Muscle layer of duodenum (tissue), 2 donors: ENCODE data around the gene SALL1.

Experiments used
- H3K27ac ChIP-seq: one replicate; pipeline ENCODE4 v1.7.0; 2013; ENCODE audit warnings: mild to moderate bottlenecking, low read length
- H3K27me3 ChIP-seq: one replicate; pipeline ENCODE4 v1.7.0; 2013; ENCODE audit warnings: low read depth, mild to moderate bottlenecking, control low read depth, low read length
- H3K36me3 ChIP-seq, 2 donors: one replicate each; pipeline ENCODE4 v1.7.0; 2013; ENCODE audit warnings: low read length in 2 of 2, control low read depth in 1 of 2, mild to moderate bottlenecking in 1 of 2; ENCODE audit not compliant: insufficient read depth in 2 of 2, control insufficient read depth in 1 of 2
- H3K4me1 ChIP-seq, 2 donors: one replicate each; pipeline ENCODE4 v1.7.0; 2013; ENCODE audit warnings: low read length in 2 of 2, mild to moderate bottlenecking in 2 of 2, control low read depth in 1 of 2, moderate library complexity in 1 of 2; ENCODE audit not compliant: insufficient read depth in 2 of 2, control insufficient read depth in 1 of 2
- H3K4me3 ChIP-seq, 2 donors: one replicate each; pipeline ENCODE4 v1.7.0; 2013; ENCODE audit warnings: low read length in 2 of 2, low read depth in 1 of 2, mild to moderate bottlenecking in 1 of 2
- H3K9me3 ChIP-seq, 2 donors: one replicate each; pipeline ENCODE4 v1.7.0; 2013; ENCODE audit warnings: low read length in 2 of 2, control low read depth in 1 of 2, mild to moderate bottlenecking in 1 of 2; ENCODE audit not compliant: control insufficient read depth in 1 of 2
- donor health status: healthy.

SALL1 gene

GRCh38 chr16:51166541-51166940, 15.5 kb upstream of the SALL1 start:
- Histone ChIP-seq H3K9me3 (no peaks in the 10 kb centered on the region), H3K27me3 (no peaks in the 10 kb centered on the region), H3K27ac (no peak overlapping the region), H3K36me3 (no peaks in the 10 kb centered on the region), H3K4me1 (no peaks in the 10 kb centered on the region), H3K4me3 (no peak overlapping the region)

- no peak overlapping the region for H3K4me3 ChIP-seq
- no peak overlapping the region for H3K27ac ChIP-seq
- no peaks in the 10 kb centered on the region for H3K9me3 ChIP-seq
- H3K4me1 ChIP-seq: no peaks in the 10 kb centered on the region
- no peaks in the 10 kb centered on the region for H3K36me3 ChIP-seq
- H3K27me3 ChIP-seq: no peaks in the 10 kb centered on the region
Observed at GRCh38 chr16:51166091-51166490, 15.0 kb upstream of the SALL1 start.

- H3K27me3 ChIP-seq: no peaks in the 10 kb centered on the region
- H3K4me1 ChIP-seq: no peaks in the 10 kb centered on the region
- H3K36me3 ChIP-seq: no peaks in the 10 kb centered on the region
- H3K27ac ChIP-seq: no peak overlapping the region
- H3K9me3 ChIP-seq: no peaks in the 10 kb centered on the region
- H3K4me3 ChIP-seq: no peak overlapping the region
Observed at GRCh38 chr16:51165043-51165442, 14.0 kb upstream of the SALL1 start.

GRCh38 chr16:51164574-51164973, 13.5 kb upstream of the SALL1 start:
- Histone ChIP-seq H3K4me1 (no peaks in the 10 kb centered on the region), H3K9me3 (no peaks in the 10 kb centered on the region), H3K27ac (no peak overlapping the region), H3K4me3 (no peak overlapping the region), H3K27me3 (no peaks in the 10 kb centered on the region), H3K36me3 (no peaks in the 10 kb centered on the region)

GRCh38 chr16:51163894-51164566, 13.0 kb upstream of the SALL1 start:
- Histone ChIP-seq H3K27me3 (no peaks in the 10 kb centered on the region), H3K36me3 (no peaks in the 10 kb centered on the region), H3K27ac (no peak overlapping the region), H3K9me3 (no peaks in the 10 kb centered on the region), H3K4me3 (no peak overlapping the region), H3K4me1 (no peaks in the 10 kb centered on the region)

- Histone ChIP-seq H3K27ac (no peak overlapping the region), H3K36me3 (no peaks in the 10 kb centered on the region), H3K4me1 (no peaks in the 10 kb centered on the region)
Observed at GRCh38 chr16:51163366-51163765, 12.3 kb upstream of the SALL1 start.

GRCh38 chr16:51161440-51162195, 10.5 kb upstream of the SALL1 start:
- H3K27me3 ChIP-seq: peaks cover 14% of the 10 kb centered on the region
- H3K4me3 ChIP-seq: no peak overlapping the region
- H3K36me3 ChIP-seq: no peaks in the 10 kb centered on the region
- no peaks in the 10 kb centered on the region for H3K9me3 ChIP-seq
- no peak overlapping the region for H3K27ac ChIP-seq
- no peaks in the 10 kb centered on the region for H3K4me1 ChIP-seq

More at GRCh38 chr16:51163366-51163765, 12.3 kb upstream of the SALL1 start:
- Histone ChIP-seq H3K27me3 (no peaks in the 10 kb centered on the region), H3K4me3 (no peak overlapping the region), H3K9me3 (no peaks in the 10 kb centered on the region)

GRCh38 chr16:51159865-51160264, 8.8 kb upstream of the SALL1 start:
- no peaks in the 10 kb centered on the region for H3K36me3 ChIP-seq
- peaks cover 26% of the 10 kb centered on the region for H3K27me3 ChIP-seq
- H3K9me3 ChIP-seq: no peaks in the 10 kb centered on the region
- no peak overlapping the region for H3K27ac ChIP-seq
- no peak overlapping the region for H3K4me3 ChIP-seq
- H3K4me1 ChIP-seq: peaks cover 0 to 14% of the 10 kb centered on the region in 2 donors

GRCh38 chr16:51159296-51159695, 8.2 kb upstream of the SALL1 start:
- Histone ChIP-seq H3K36me3 (no peaks in the 10 kb centered on the region), H3K4me1 (peaks cover 0 to 18% of the 10 kb centered on the region in 2 donors), H3K27ac (no peak overlapping the region), H3K4me3 (no peak overlapping the region), H3K27me3 (peaks cover 29% of the 10 kb centered on the region), H3K9me3 (no peaks in the 10 kb centered on the region)

GRCh38 chr16:51157698-51158097, 6.6 kb upstream of the SALL1 start:
- Histone ChIP-seq H3K36me3 (no peaks in the 10 kb centered on the region), H3K27ac (no peak overlapping the region), H3K4me3 (no peak overlapping the region), H3K4me1 (peaks cover 0 to 25% of the 10 kb centered on the region in 2 donors), H3K27me3 (peaks cover 41% of the 10 kb centered on the region), H3K9me3 (no peaks in the 10 kb centered on the region)

GRCh38 chr16:51156807-51157200, 5.7 kb upstream of the SALL1 start:
- H3K27me3 ChIP-seq: peaks cover 45% of the 10 kb centered on the region
- H3K27ac ChIP-seq: no peak overlapping the region

More at GRCh38 chr16:51156807-51157200, 5.7 kb upstream of the SALL1 start:
- Histone ChIP-seq H3K9me3 (no peaks in the 10 kb centered on the region), H3K4me1 (peaks cover 0 to 34% of the 10 kb centered on the region in 2 donors), H3K4me3 (no peak overlapping the region), H3K36me3 (no peaks in the 10 kb centered on the region)
